Measurements from ENCODE around the gene PFDN4.

- no peak for TF ChIP-seq CTCF (IDR thresholded peaks at IDR 0.05; ENCODE audit: low read depth, low read length, poor library complexity, severe bottlenecking)
- TF ChIP-seq EZH2phosphoT487 (IDR thresholded peaks at IDR 0.05; ENCODE audit: borderline replicate concordance, low read length) = no peak
These were observed 27.9 kb upstream of the PFDN4 start for GRCh38 chr20:54179946-54180345.
